ENCODE results near the gene OR14J1. TPM values are rescaled to one million over a fixed set of nuclear protein-coding genes. Genes with fewer than 3 reads are reported as not detected.

OR14J1 gene
- total and polyA plus RNA-seq, 2 of the 13 experiments (the other 11 are each of a cell fraction or from before 2014, with no cell fraction given): 0.17 TPM; not detected in 1

DNA sequence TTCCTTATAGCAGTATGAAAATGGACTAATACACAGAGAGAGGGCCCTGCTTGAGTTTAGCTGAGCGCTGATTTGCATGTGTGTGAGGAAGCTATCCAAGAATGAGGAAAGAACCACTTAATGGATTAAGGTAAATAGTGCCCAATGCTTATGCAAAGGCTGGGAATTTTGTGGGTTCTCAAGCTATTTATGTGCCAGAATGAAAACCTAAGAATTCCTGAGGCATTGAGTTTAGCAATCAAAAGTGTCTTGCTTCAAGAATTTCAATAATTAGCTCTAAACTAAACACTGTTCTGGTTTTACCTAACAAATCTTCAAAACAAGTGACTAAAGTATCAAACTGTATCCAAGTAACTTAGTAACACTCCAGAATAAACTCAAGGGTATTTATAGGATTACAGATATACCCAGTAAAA, 7.0 kb upstream of the OR14J1 start:
- no peak overlapping the region for H3K27ac ChIP-seq (ENCODE audit: extremely low read length, insufficient read depth, low read length)
- ChIA-PET POLR2A (no interaction called here), CTCF (ENCODE audit: low intra/inter-chr PET ratio, low total read pairs) (no interaction called here)
- no TSS peak for BruUV-seq (replicated peaks)
- H3K4me3 ChIP-seq (replicated peaks in 1 of 3; ENCODE audit: insufficient read depth in 1 of 3, low read depth in 2 of 3, low read length in 3 of 3): no peak overlapping the region
- H2AFZ ChIP-seq (ENCODE audit: low read length): no peak overlapping the region
- no peaks in the 10 kb centered on the region for H3K9me3 ChIP-seq (ENCODE audit: low read length)
- no peak overlapping the region for H3K4me2 ChIP-seq (ENCODE audit: low read depth, low read length)
- in situ Hi-C loops (cut with HindIII; ENCODE audit: extremely low pct_ligation_motif_present, low pct_unique_long_range_greater_than_20kb) (no loop called here), intact Hi-C loops (cut with micrococcal nuclease; ENCODE audit: unreplicated experiment) (no loop called here)
- H3K79me2 ChIP-seq (ENCODE audit: insufficient read depth, low read length): no peaks in the 10 kb centered on the region
- H3K36me3 ChIP-seq (replicated peaks in 1 of 2; ENCODE audit: control insufficient read depth in 1 of 2, insufficient read depth in 2 of 2, low read length in 2 of 2): no peaks in the 10 kb centered on the region
- WGBS (ENCODE audit: low lambda C conversion rate): 37% methylated on average over 1 of the region's 1 CpG
- ATAC-seq (no peak), FAIRE-seq (no peak), DNase-seq (ENCODE audit: low spot score) (no peak)
- H3K9ac ChIP-seq (ENCODE audit: insufficient read depth, low read depth, low read length): no peak overlapping the region
- H3K27me3 ChIP-seq (ENCODE audit: control insufficient read depth in 1 of 2, insufficient read depth in 2 of 2, low read length in 2 of 2): no peaks in the 10 kb centered on the region; a peak in 1 of 5 replicates
- no peaks in the 10 kb centered on the region for H4K20me1 ChIP-seq (ENCODE audit: insufficient read depth, low read length)
- no peaks in the 10 kb centered on the region for H3K4me1 ChIP-seq (ENCODE audit: insufficient read depth, low read length)
- TF ChIP-seq TOPORS (CRISPR knock-in tag; IDR thresholded peaks at IDR 0.05): no peak
- TF ChIP-seq, protein P1, sequence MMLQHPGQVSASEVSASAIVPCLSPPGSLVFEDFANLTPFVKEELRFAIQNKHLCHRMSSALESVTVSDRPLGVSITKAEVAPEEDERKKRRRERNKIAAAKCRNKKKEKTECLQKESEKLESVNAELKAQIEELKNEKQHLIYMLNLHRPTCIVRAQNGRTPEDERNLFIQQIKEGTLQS (CRISPR knock-in tag; IDR thresholded peaks at IDR 0.05): no peak
- no peak for TF ChIP-seq ZNF629 (CRISPR knock-in tag; conservative IDR thresholded peaks at IDR 0.05)
- no peak for TF ChIP-seq ARID4A (CRISPR knock-in tag; IDR thresholded peaks at IDR 0.05; ENCODE audit: borderline replicate concordance)
- no peak for TF ChIP-seq SOX13 (IDR thresholded peaks at IDR 0.05)
- TF ChIP-seq SOX13 (CRISPR knock-in tag; conservative IDR thresholded peaks at IDR 0.05 in 1 of 2, IDR thresholded peaks at IDR 0.05 in 1 of 2): no peak
- TF ChIP-seq, protein P2, sequence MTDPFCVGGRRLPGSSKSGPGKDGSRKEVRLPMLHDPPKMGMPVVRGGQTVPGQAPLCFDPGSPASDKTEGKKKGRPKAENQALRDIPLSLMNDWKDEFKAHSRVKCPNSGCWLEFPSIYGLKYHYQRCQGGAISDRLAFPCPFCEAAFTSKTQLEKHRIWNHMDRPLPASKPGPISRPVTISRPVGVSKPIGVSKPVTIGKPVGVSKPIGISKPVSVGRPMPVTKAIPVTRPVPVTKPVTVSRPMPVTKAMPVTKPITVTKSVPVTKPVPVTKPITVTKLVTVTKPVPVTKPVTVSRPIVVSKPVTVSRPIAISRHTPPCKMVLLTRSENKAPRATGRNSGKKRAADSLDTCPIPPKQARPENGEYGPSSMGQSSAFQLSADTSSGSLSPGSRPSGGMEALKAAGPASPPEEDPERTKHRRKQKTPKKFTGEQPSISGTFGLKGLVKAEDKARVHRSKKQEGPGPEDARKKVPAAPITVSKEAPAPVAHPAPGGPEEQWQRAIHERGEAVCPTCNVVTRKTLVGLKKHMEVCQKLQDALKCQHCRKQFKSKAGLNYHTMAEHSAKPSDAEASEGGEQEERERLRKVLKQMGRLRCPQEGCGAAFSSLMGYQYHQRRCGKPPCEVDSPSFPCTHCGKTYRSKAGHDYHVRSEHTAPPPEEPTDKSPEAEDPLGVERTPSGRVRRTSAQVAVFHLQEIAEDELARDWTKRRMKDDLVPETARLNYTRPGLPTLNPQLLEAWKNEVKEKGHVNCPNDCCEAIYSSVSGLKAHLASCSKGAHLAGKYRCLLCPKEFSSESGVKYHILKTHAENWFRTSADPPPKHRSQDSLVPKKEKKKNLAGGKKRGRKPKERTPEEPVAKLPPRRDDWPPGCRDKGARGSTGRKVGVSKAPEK (CRISPR knock-in tag; IDR thresholded peaks at IDR 0.05; ENCODE audit: borderline replicate concordance): no peak
- no peak for TF ChIP-seq ZNF619 (CRISPR knock-in tag; IDR thresholded peaks at IDR 0.05)
- TF ChIP-seq SALL1 (CRISPR knock-in tag; IDR thresholded peaks at IDR 0.05): no peak
- no peak for TF ChIP-seq ZNF557 (CRISPR knock-in tag; IDR thresholded peaks at IDR 0.05)
- TF ChIP-seq ONECUT2 (CRISPR knock-in tag; IDR thresholded peaks at IDR 0.05): no peak
- TF ChIP-seq, protein P3, sequence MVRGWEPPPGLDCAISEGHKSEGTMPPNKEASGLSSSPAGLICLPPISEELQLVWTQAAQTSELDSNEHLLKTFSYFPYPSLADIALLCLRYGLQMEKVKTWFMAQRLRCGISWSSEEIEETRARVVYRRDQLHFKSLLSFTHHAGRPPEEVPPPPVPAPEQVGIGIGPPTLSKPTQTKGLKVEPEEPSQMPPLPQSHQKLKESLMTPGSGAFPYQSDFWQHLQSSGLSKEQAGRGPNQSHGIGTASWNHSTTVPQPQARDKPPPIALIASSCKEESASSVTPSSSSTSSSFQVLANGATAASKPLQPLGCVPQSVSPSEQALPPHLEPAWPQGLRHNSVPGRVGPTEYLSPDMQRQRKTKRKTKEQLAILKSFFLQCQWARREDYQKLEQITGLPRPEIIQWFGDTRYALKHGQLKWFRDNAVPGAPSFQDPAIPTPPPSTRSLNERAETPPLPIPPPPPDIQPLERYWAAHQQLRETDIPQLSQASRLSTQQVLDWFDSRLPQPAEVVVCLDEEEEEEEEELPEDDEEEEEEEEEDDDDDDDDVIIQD (CRISPR knock-in tag; IDR thresholded peaks at IDR 0.05; ENCODE audit: low read depth): no peak
- no peak for TF ChIP-seq ELF4 (CRISPR knock-in tag; IDR thresholded peaks at IDR 0.05; ENCODE audit: borderline replicate concordance)
- no peak for TF ChIP-seq ZNF441 (CRISPR knock-in tag; IDR thresholded peaks at IDR 0.05; ENCODE audit: borderline replicate concordance)
- no peak for TF ChIP-seq U2AF2 (IDR thresholded peaks at IDR 0.05; ENCODE audit: low read depth, low read length)
- no peak for TF ChIP-seq NFYC (CRISPR knock-in tag; IDR thresholded peaks at IDR 0.05)
- no peak for TF ChIP-seq ETV6 (CRISPR knock-in tag; conservative IDR thresholded peaks at IDR 0.05)
- TF ChIP-seq ATRX (CRISPR knock-in tag; IDR thresholded peaks at IDR 0.05; ENCODE audit: borderline replicate concordance): no peak
